Vagina (tissue), 2 donors: ENCODE measurements around the gene SERPIND1.

Experiments
- POLR2A ChIP-seq, 2 donors: fragments of 450-650 bp; IDR thresholded peaks; one replicate each; pipeline ENCODE4 v1.6.1; 2017; ENCODE audit warnings: antibody characterized with exemption in 2 of 2, mild to moderate bottlenecking in 2 of 2, moderate library complexity in 2 of 2
- POLR2AphosphoS5 ChIP-seq, 2 donors: sonication (generic); formaldehyde crosslinking; IDR thresholded peaks; one replicate each; pipeline ENCODE4 v1.9.0; 2017; ENCODE audit warnings: antibody characterized with exemption in 2 of 2, mild to moderate bottlenecking in 2 of 2, low read depth in 1 of 2; ENCODE audit not compliant: insufficient read depth in 1 of 2
- TF ChIP-seq, protein P1 (sequence below), 3 experiments: fragments of 450-650 bp in 2 of 3; fragments of 200-600 bp in 1 of 3; sonication (generic) in 1 of 3; IDR thresholded peaks; one replicate each; pipeline ENCODE4 v1.5.1; 2017 to 2019; ENCODE audit warnings: antibody characterized with exemption in 3 of 3, mild to moderate bottlenecking in 2 of 3, moderate library complexity in 2 of 3

DNA sequence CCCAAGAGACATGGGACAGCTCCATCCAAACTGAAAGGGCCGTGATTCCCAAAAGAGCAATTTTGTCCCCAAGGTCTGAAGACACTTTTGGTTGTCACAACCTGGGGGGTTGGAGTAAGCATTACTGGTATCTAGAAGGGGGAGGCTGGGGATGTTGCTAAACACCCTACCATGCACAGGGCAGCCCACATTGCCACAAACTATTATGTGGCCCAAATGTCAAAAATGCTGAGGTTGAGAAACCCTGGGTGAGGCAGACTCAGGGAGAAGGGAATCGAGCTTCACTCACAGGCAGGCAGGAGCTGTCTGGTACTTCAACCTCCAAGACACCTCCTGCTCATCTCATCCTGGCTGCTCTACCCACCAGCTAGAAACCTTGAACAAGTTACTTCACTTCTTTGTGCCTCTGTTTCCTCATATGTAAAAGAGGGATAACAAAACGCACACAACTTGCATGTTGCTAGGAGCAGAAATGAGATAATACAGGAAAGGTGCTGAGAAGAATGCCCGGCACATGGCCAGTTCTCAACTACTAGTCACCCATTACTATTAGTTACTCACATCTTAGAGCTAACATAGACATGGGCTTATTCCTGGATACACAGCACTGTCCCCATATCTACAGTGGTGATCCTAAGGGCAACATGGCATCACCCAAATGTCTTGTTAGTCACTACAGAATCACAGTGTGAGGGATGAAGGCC, 8.8 kb downstream of the SERPIND1 start:
- no peak for TF ChIP-seq POLR2AphosphoS5 (IDR thresholded peaks at IDR 0.05; ENCODE audit: insufficient read depth in 1 of 2, low read depth in 1 of 2)
- TF ChIP-seq, protein P1, sequence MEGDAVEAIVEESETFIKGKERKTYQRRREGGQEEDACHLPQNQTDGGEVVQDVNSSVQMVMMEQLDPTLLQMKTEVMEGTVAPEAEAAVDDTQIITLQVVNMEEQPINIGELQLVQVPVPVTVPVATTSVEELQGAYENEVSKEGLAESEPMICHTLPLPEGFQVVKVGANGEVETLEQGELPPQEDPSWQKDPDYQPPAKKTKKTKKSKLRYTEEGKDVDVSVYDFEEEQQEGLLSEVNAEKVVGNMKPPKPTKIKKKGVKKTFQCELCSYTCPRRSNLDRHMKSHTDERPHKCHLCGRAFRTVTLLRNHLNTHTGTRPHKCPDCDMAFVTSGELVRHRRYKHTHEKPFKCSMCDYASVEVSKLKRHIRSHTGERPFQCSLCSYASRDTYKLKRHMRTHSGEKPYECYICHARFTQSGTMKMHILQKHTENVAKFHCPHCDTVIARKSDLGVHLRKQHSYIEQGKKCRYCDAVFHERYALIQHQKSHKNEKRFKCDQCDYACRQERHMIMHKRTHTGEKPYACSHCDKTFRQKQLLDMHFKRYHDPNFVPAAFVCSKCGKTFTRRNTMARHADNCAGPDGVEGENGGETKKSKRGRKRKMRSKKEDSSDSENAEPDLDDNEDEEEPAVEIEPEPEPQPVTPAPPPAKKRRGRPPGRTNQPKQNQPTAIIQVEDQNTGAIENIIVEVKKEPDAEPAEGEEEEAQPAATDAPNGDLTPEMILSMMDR (IDR thresholded peaks at IDR 0.05): no peak
- no peak for TF ChIP-seq POLR2A (IDR thresholded peaks at IDR 0.05)
